Measurements from ENCODE around the gene EEF2.

- TF ChIP-seq CTCF (conservative IDR thresholded peaks at IDR 0.05; ENCODE audit: low read depth, low read length): no peak
- TF ChIP-seq EZH2 (IDR thresholded peaks at IDR 0.05; ENCODE audit: borderline replicate concordance, low read depth, low read length, poor library complexity, severe bottlenecking): no peak
Observed at GRCh38 chr19:3980353-3981251, 4.7 kb downstream of the EEF2 start.

All from A673 (cell line).